ENCODE measurements around the gene LOXHD1.

LOXHD1 gene

GRCh38 chr18:46474487-46475389 is 182.3 kb downstream of the LOXHD1 start:
- no peak for DNase-seq

GRCh38 chr18:46471809-46472498 is 185.1 kb downstream of the LOXHD1 start:
- no peak for DNase-seq

GRCh38 chr18:46470714-46471113 is 186.3 kb downstream of the LOXHD1 start:
- DNase-seq, result no peak

GRCh38 chr18:46469186-46469915 is 187.7 kb downstream of the LOXHD1 start:
- no peak for DNase-seq

GRCh38 chr18:46468426-46469180 is 188.4 kb downstream of the LOXHD1 start:
- no peak for DNase-seq

GRCh38 chr18:46466234-46467160 is 190.5 kb downstream of the LOXHD1 start:
- no peak for DNase-seq

- no peak for DNase-seq
Measured at GRCh38 chr18:46464926-46465655, 191.9 kb downstream of the LOXHD1 start.

GRCh38 chr18:46462523-46462922 is 194.5 kb downstream of the LOXHD1 start:
- DNase-seq, result no peak

GRCh38 chr18:46461993-46462392 is 195.0 kb downstream of the LOXHD1 start:
- DNase-seq, result no peak

GRCh38 chr18:46460754-46461153 is 196.3 kb downstream of the LOXHD1 start:
- no peak for DNase-seq

- no peak for DNase-seq
Measured at GRCh38 chr18:46459789-46460455, 197.1 kb downstream of the LOXHD1 start.

- DNase-seq, result no peak
Measured at GRCh38 chr18:46458472-46458871, 198.5 kb downstream of the LOXHD1 start.

- no peak for DNase-seq
Measured at GRCh38 chr18:46456691-46457090, 200.3 kb downstream of the LOXHD1 start.

- DNase-seq, result no peak
Measured at GRCh38 chr18:46452820-46453219, 204.2 kb downstream of the LOXHD1 start.

- no peak for DNase-seq
Measured at GRCh38 chr18:46449499-46449898, 207.5 kb downstream of the LOXHD1 start.

GRCh38 chr18:46449033-46449432 is 208.0 kb downstream of the LOXHD1 start:
- no peak for DNase-seq

GRCh38 chr18:46448347-46448746 is 208.7 kb downstream of the LOXHD1 start:
- no peak for DNase-seq

- no peak for DNase-seq
Measured at GRCh38 chr18:46447792-46448191, 209.2 kb downstream of the LOXHD1 start.

- no peak for DNase-seq
Measured at GRCh38 chr18:46447323-46447722, 209.7 kb downstream of the LOXHD1 start.

Measured in NCI-H1436 treated with DMSO at 0.1 percent for 48 hours (cell line).